Activated CD4-positive, alpha-beta T cell treated with anti-CD3 and anti-CD28 coated beads for 36 hours (primary cell): Measurements from ENCODE around the gene RARA. TPM values are rescaled to one million over a fixed set of nuclear protein-coding genes. Genes with fewer than 3 reads are reported as not detected.
"Not testable (repeated sequence)": the region's sequence is repeated elsewhere in the genome, so short reads cannot be mapped to it uniquely, and the experiment has no call there.

ENCODE experiments used
- ATAC-seq: fragments of 200-7000 bp; cut with Tn5 transposase; one replicate; pipeline ENCODE4 v1.10.0; 2021; ENCODE audit warnings: mild to moderate bottlenecking, moderate library complexity
- CTCF ChIA-PET: fragments of 350-600 bp; sonication (Branson Sonifier 250); formaldehyde crosslinking; loops from one replicate; lab custom pipeline; 2021; ENCODE audit warnings: antibody characterized with exemption; lab: Charles Lee
- POLR2A ChIA-PET: fragments of 350-600 bp; sonication (Branson Sonifier 250); formaldehyde crosslinking; loops from one replicate; lab custom pipeline; 2021; ENCODE audit warnings: antibody characterized with exemption, inconsistent platforms; lab: Charles Lee
- DNase-seq: peaks from one replicate; pipeline ENCODE4 v3.0.0-alpha.2; 2020
- H3K27ac Mint-ChIP-seq: one replicate; pipeline ENCODE4 v1.8.0; 2021; ENCODE audit warnings: mixed read lengths
- H3K27me3 Mint-ChIP-seq: one replicate; pipeline ENCODE4 v1.8.0; 2021; ENCODE audit warnings: mixed read lengths
- H3K36me3 Mint-ChIP-seq: one replicate; pipeline ENCODE4 v1.8.0; 2021; ENCODE audit warnings: low read depth, mixed read lengths
- H3K4me1 Mint-ChIP-seq: one replicate; pipeline ENCODE4 v1.8.0; 2021; ENCODE audit warnings: mixed read lengths
- H3K4me3 Mint-ChIP-seq: one replicate; pipeline ENCODE4 v1.8.0; 2021; ENCODE audit warnings: mild to moderate bottlenecking, moderate library complexity, mixed read lengths
- H3K9me3 Mint-ChIP-seq: one replicate; pipeline ENCODE4 v1.8.0; 2021; ENCODE audit warnings: low read depth, mixed read lengths
- intact Hi-C, 2 experiments: fragments of 100-400 bp; cut with DNase I in 1 of 2; cut with micrococcal nuclease in 1 of 2; formaldehyde crosslinking; loops; one replicate each; pipeline versions ENCODE4 v1.14.2 to v1.15.1; 2022 to 2024; cut with DNase I, micrococcal nuclease
- total RNA-seq, 2 experiments: library from RNA; stranded (reverse); gene quantifications; one replicate each; pipeline ENCODE4 v1.2.3, GENCODE V29; 2021

RARA gene
- total RNA-seq, 2 experiments from 2014 or later = 29.8 to 40.2 TPM

GRCh38 chr17:40297511-40297910 lies 11.5 kb upstream of the RARA start:
- Mint-ChIP-seq H3K4me1 (peaks cover 21% of the 10 kb centered on the region), H3K4me3 (no peak overlapping the region), H3K36me3 (peaks cover 75% of the 10 kb centered on the region), H3K9me3 (no peaks in the 10 kb centered on the region), H3K27ac (no peak overlapping the region), H3K27me3 (no peaks in the 10 kb centered on the region)
- ATAC-seq (no peak), DNase-seq (no peak)
- intact Hi-C loops = no loop called here
- CTCF ChIA-PET = interaction anchor here (0.6 to 1.4 kb wide), 2 partner anchors 13 to 105 kb away, joined by 3 to 4 read pairs; no protein-coding TSS in a partner anchor
- POLR2A ChIA-PET = interaction anchor here (0.6 to 0.7 kb wide), 4 partner anchors 8 to 42 kb away, joined by 3 to 5 read pairs (median 3); no protein-coding TSS in a partner anchor

- H3K4me1 Mint-ChIP-seq = peaks cover 24% of the 10 kb centered on the region
- no peak overlapping the region for H3K27ac Mint-ChIP-seq
- no peak overlapping the region for H3K4me3 Mint-ChIP-seq
- ChIA-PET POLR2A (interaction anchor here (0.6 to 1.9 kb wide), 3 partner anchors 8 to 15 kb away, joined by 3 to 5 read pairs (median 3); no protein-coding TSS in a partner anchor), CTCF (interaction anchor here (0.7 to 9.5 kb wide), 6 partner anchors 8 to 277 kb away, joined by 3 to 125 read pairs (median 4); no protein-coding TSS in a partner anchor)
- H3K36me3 Mint-ChIP-seq = peaks cover 80% of the 10 kb centered on the region
- no peaks in the 10 kb centered on the region for H3K9me3 Mint-ChIP-seq
- no peaks in the 10 kb centered on the region for H3K27me3 Mint-ChIP-seq
- ATAC-seq (no peak), DNase-seq (no peak)
- intact Hi-C loops = no loop called here
Observed at GRCh38 chr17:40298726-40299125, 10.3 kb upstream of the RARA start.

- H3K27me3 Mint-ChIP-seq, H3K27ac Mint-ChIP-seq, H3K4me3 Mint-ChIP-seq, H3K9me3 Mint-ChIP-seq, intact Hi-C loops, ATAC-seq, DNase-seq: not testable (repeated sequence)
- peaks cover 80% of the 10 kb centered on the region for H3K36me3 Mint-ChIP-seq
- H3K4me1 Mint-ChIP-seq = peaks cover 26% of the 10 kb centered on the region
- POLR2A ChIA-PET = interaction anchor here (0.7 to 1.9 kb wide), 3 partner anchors 8 to 91 kb away, joined by 3 to 8 read pairs (median 5); no protein-coding TSS in a partner anchor
- CTCF ChIA-PET = interaction anchor here (0.7 to 9.5 kb wide), 7 partner anchors 9 to 345 kb away, joined by 3 to 125 read pairs (median 5); no protein-coding TSS in a partner anchor
Observed at GRCh38 chr17:40299159-40299757, 9.7 kb upstream of the RARA start.

GRCh38 chr17:40301315-40301714 lies 7.7 kb upstream of the RARA start:
- ATAC-seq (no peak), DNase-seq (no peak)
- no peaks in the 10 kb centered on the region for H3K9me3 Mint-ChIP-seq
- intact Hi-C loops = no loop called here
- H3K27ac Mint-ChIP-seq = no peak overlapping the region
- peaks cover 68% of the 10 kb centered on the region for H3K36me3 Mint-ChIP-seq
- POLR2A ChIA-PET = interaction anchor here (0.7 kb wide), 1 partner anchor 27 kb away, joined by 3 read pairs; no protein-coding TSS in a partner anchor
- peaks cover 16% of the 10 kb centered on the region for H3K4me1 Mint-ChIP-seq
- H3K27me3 Mint-ChIP-seq = no peaks in the 10 kb centered on the region
- CTCF ChIA-PET = interaction anchor here (0.6 to 9.5 kb wide), 3 partner anchors 11 to 53 kb away, joined by 3 to 125 read pairs (median 34); no protein-coding TSS in a partner anchor
- H3K4me3 Mint-ChIP-seq = no peak overlapping the region

GRCh38 chr17:40303009-40303657 lies 5.8 kb upstream of the RARA start:
- ATAC-seq (no peak), DNase-seq (peak; percentile 53)
- peak overlapping the region; percentile 59 for H3K27ac Mint-ChIP-seq

GRCh38 chr17:40303708-40304551 lies 5.0 kb upstream of the RARA start:
- ATAC-seq (no peak), DNase-seq (no peak)
- intact Hi-C loops = loop anchor here (1.0 kb wide), 2 partner anchors 37 to 51 kb away; no protein-coding TSS in a partner anchor
- H3K27ac Mint-ChIP-seq = no peak overlapping the region
- ChIA-PET POLR2A (no interaction called here), CTCF (interaction anchor here (0.6 to 9.5 kb wide), 24 partner anchors 11 to 332 kb away, joined by 3 to 125 read pairs (median 4); no protein-coding TSS in a partner anchor)
- H3K27me3 Mint-ChIP-seq = no peaks in the 10 kb centered on the region
- peaks cover 16% of the 10 kb centered on the region for H3K4me1 Mint-ChIP-seq
- peaks cover 53% of the 10 kb centered on the region for H3K36me3 Mint-ChIP-seq
- no peaks in the 10 kb centered on the region for H3K9me3 Mint-ChIP-seq
- H3K4me3 Mint-ChIP-seq = no peak overlapping the region

More at GRCh38 chr17:40303009-40303657, 5.8 kb upstream of the RARA start:
- peaks cover 60% of the 10 kb centered on the region for H3K36me3 Mint-ChIP-seq
- ChIA-PET POLR2A (interaction anchor here (0.6 kb wide), 1 partner anchor 8 kb away, joined by 3 read pairs; no protein-coding TSS in a partner anchor), CTCF (interaction anchor here (0.8 to 9.5 kb wide), 20 partner anchors 10 to 331 kb away, joined by 3 to 125 read pairs (median 5); no protein-coding TSS in a partner anchor)
- peaks cover 16% of the 10 kb centered on the region for H3K4me1 Mint-ChIP-seq
- intact Hi-C loops = loop anchor here (1.0 kb wide), 2 partner anchors 38 to 52 kb away; no protein-coding TSS in a partner anchor
- no peak overlapping the region for H3K4me3 Mint-ChIP-seq
- H3K27me3 Mint-ChIP-seq = no peaks in the 10 kb centered on the region
- no peaks in the 10 kb centered on the region for H3K9me3 Mint-ChIP-seq

GRCh38 chr17:40304552-40304863 lies 4.5 kb upstream of the RARA start:
- H3K4me3 Mint-ChIP-seq, ATAC-seq, H3K27ac Mint-ChIP-seq, H3K9me3 Mint-ChIP-seq, DNase-seq, intact Hi-C loops, H3K27me3 Mint-ChIP-seq: not testable (repeated sequence)
- Mint-ChIP-seq H3K4me1 (peaks cover 20% of the 10 kb centered on the region), H3K36me3 (peaks cover 48% of the 10 kb centered on the region)
- POLR2A ChIA-PET = interaction anchor here (1.7 kb wide), 1 partner anchor 11 kb away, joined by 5 read pairs; no protein-coding TSS in a partner anchor
- CTCF ChIA-PET = interaction anchor here (0.6 to 9.5 kb wide), 6 partner anchors 14 to 157 kb away, joined by 3 to 125 read pairs (median 4); no protein-coding TSS in a partner anchor

- intact Hi-C loops = loop anchor here in 1 of 2 experiments (5.0 kb wide), 1 partner anchor 37 kb away; no protein-coding TSS in a partner anchor
- H3K27ac Mint-ChIP-seq, ATAC-seq, H3K27me3 Mint-ChIP-seq, DNase-seq, H3K9me3 Mint-ChIP-seq, H3K4me3 Mint-ChIP-seq: not testable (repeated sequence)
- ChIA-PET CTCF (interaction anchor here (1.5 to 9.5 kb wide), 4 partner anchors 16 to 157 kb away, joined by 3 to 125 read pairs (median 5); no protein-coding TSS in a partner anchor), POLR2A (interaction anchor here (1.7 kb wide), 1 partner anchor 12 kb away, joined by 5 read pairs; no protein-coding TSS in a partner anchor)
- Mint-ChIP-seq H3K36me3 (peaks cover 48% of the 10 kb centered on the region), H3K4me1 (peaks cover 24% of the 10 kb centered on the region)
Observed at GRCh38 chr17:40304866-40305265, 4.1 kb upstream of the RARA start.

GRCh38 chr17:40306395-40306794 lies 2.6 kb upstream of the RARA start:
- H3K4me1 Mint-ChIP-seq = peaks cover 32% of the 10 kb centered on the region
- ChIA-PET CTCF (interaction anchor here (0.9 to 9.5 kb wide), 10 partner anchors 10 to 255 kb away, joined by 4 to 125 read pairs (median 6); no protein-coding TSS in a partner anchor), POLR2A (interaction anchor here (0.6 to 2.8 kb wide), 5 partner anchors 10 to 237 kb away, joined by 3 to 8 read pairs (median 4); no protein-coding TSS in a partner anchor)
- H3K36me3 Mint-ChIP-seq = peaks cover 35% of the 10 kb centered on the region
- H3K27ac Mint-ChIP-seq = no peak overlapping the region
- no peak for ATAC-seq
- H3K27me3 Mint-ChIP-seq = no peaks in the 10 kb centered on the region
- DNase-seq = no peak
- intact Hi-C loops = loop anchor here in 1 of 2 experiments (5.0 kb wide), 1 partner anchor 36 kb away; no protein-coding TSS in a partner anchor
- H3K4me3 Mint-ChIP-seq = no peak overlapping the region
- H3K9me3 Mint-ChIP-seq = no peaks in the 10 kb centered on the region
